GM11168 (cell line): ENCODE measurements around the gene COL2A1.

Experiments used
- in situ Hi-C: fragments of 300-500 bp; cut with MboI; formaldehyde crosslinking; loops from one replicate; pipeline ENCODE4 v1.12.0; 2022; ENCODE audit warnings: low sequenced_read_pairs; ENCODE audit not compliant: unreplicated experiment

The COL2A1 gene

GRCh38 chr12:47931187-47931586, 73.1 kb downstream of the COL2A1 start:
- in situ Hi-C loops = no loop called here

- in situ Hi-C loops = no loop called here
Observed at GRCh38 chr12:47930634-47931033, 73.6 kb downstream of the COL2A1 start.

GRCh38 chr12:47927346-47927745, 76.9 kb downstream of the COL2A1 start:
- in situ Hi-C loops = no loop called here
